ENCODE data around the gene HAUS5.

GRCh38 chr19:35628264-35628564 lies 15.7 kb downstream of the HAUS5 start:
- TF ChIP-seq CTCF (IDR thresholded peaks at IDR 0.05): no peak
- TF ChIP-seq ZFX (IDR thresholded peaks at IDR 0.05; ENCODE audit: borderline replicate concordance): no peak

Measured in 22Rv1 (cell line).